ENCODE results near the gene CUEDC2.
A peak's percentile ranks its signal among the peaks of the same experiment; 100 is the strongest.

CUEDC2 gene

GRCh38 chr10:102423372-102423968, 8.9 kb downstream of the CUEDC2 start:
- no peak overlapping the region for H3K27ac ChIP-seq (ENCODE audit: low read length)
- H3K79me2 ChIP-seq (ENCODE audit: low read length), result peaks cover 4% of the 10 kb centered on the region; the same call in 1 of the 2 replicates
- H3K4me1 ChIP-seq (ENCODE audit: low read length), result peaks cover 30% of the 10 kb centered on the region
- H4K20me1 ChIP-seq (ENCODE audit: insufficient read depth, low read length), result no peaks in the 10 kb centered on the region
- H3K27me3 ChIP-seq (ENCODE audit: low read depth, low read length), result no peaks in the 10 kb centered on the region
- no peaks in the 10 kb centered on the region for H3K36me3 ChIP-seq (replicated peaks; ENCODE audit: low read depth, low read length)
- H3K4me3 ChIP-seq (ENCODE audit: low read length), result no peak overlapping the region
- H3K9ac ChIP-seq (ENCODE audit: low read length), result no peak overlapping the region
- no peak overlapping the region for H2AFZ ChIP-seq (ENCODE audit: low read depth, low read length)
- H3K4me2 ChIP-seq (ENCODE audit: low read length), result no peak overlapping the region
- no peaks in the 10 kb centered on the region for H3K9me3 ChIP-seq (ENCODE audit: insufficient read depth, low read length)
- TF ChIP-seq EZH2phosphoT487 (IDR thresholded peaks at IDR 0.05; ENCODE audit: low read depth) (no peak), CTCF (IDR thresholded peaks at IDR 0.05; ENCODE audit: low read depth, low read length) (no peak)

- Histone ChIP-seq H4K20me1 (ENCODE audit: insufficient read depth, low read length) (no peaks in the 10 kb centered on the region), H3K36me3 (replicated peaks; ENCODE audit: low read depth, low read length) (no peaks in the 10 kb centered on the region), H2AFZ (ENCODE audit: low read depth, low read length) (no peak overlapping the region), H3K9me3 (ENCODE audit: insufficient read depth, low read length) (no peaks in the 10 kb centered on the region), H3K27ac (ENCODE audit: low read length) (peak overlapping the region; percentile 14; the same call in 1 of the 2 replicates), H3K4me3 (ENCODE audit: low read length) (peak overlapping the region; percentile 82), H3K4me1 (ENCODE audit: low read length) (peaks cover 30% of the 10 kb centered on the region), H3K4me2 (ENCODE audit: low read length) (peak overlapping the region; percentile 82), H3K79me2 (ENCODE audit: low read length) (peaks cover 4% of the 10 kb centered on the region; the same call in 1 of the 2 replicates), H3K9ac (ENCODE audit: low read length) (peak overlapping the region; percentile 61; the same call in 1 of the 2 replicates), H3K27me3 (ENCODE audit: low read depth, low read length) (no peaks in the 10 kb centered on the region)
- TF ChIP-seq EZH2phosphoT487 (IDR thresholded peaks at IDR 0.05; ENCODE audit: low read depth) (no peak), CTCF (IDR thresholded peaks at IDR 0.05; ENCODE audit: low read depth, low read length) (peak; percentile 56)
Measured at GRCh38 chr10:102422545-102423129, 9.7 kb downstream of the CUEDC2 start.

GRCh38 chr10:102421757-102422512, 10.4 kb downstream of the CUEDC2 start:
- peak overlapping the region; percentile 80 for H3K27ac ChIP-seq (ENCODE audit: low read length)

More at GRCh38 chr10:102421757-102422512, 10.4 kb downstream of the CUEDC2 start:
- Histone ChIP-seq H3K4me3 (ENCODE audit: low read length) (peak overlapping the region; percentile 82), H3K79me2 (ENCODE audit: low read length) (peaks cover 4% of the 10 kb centered on the region; the same call in 1 of the 2 replicates), H2AFZ (ENCODE audit: low read depth, low read length) (no peak overlapping the region), H4K20me1 (ENCODE audit: insufficient read depth, low read length) (no peaks in the 10 kb centered on the region), H3K9me3 (ENCODE audit: insufficient read depth, low read length) (no peaks in the 10 kb centered on the region), H3K27me3 (ENCODE audit: low read depth, low read length) (no peaks in the 10 kb centered on the region), H3K9ac (ENCODE audit: low read length) (peak overlapping the region; percentile 61), H3K36me3 (replicated peaks; ENCODE audit: low read depth, low read length) (no peaks in the 10 kb centered on the region), H3K4me1 (ENCODE audit: low read length) (peaks cover 26% of the 10 kb centered on the region), H3K4me2 (ENCODE audit: low read length) (peak overlapping the region; percentile 82)
- TF ChIP-seq CTCF (IDR thresholded peaks at IDR 0.05; ENCODE audit: low read depth, low read length) (no peak), EZH2phosphoT487 (IDR thresholded peaks at IDR 0.05; ENCODE audit: low read depth) (no peak)

Measured in OCI-LY3 (cell line).